ENCODE measurements around the gene KIF7. TPM values are rescaled to one million over a fixed set of nuclear protein-coding genes. Genes with fewer than 3 reads are reported as not detected.

Gene KIF7
- total RNA-seq, 1 experiment from 2014 or later, result 8.2 TPM

GRCh38 chr15:89660556-89660955, 5.3 kb upstream of the KIF7 start:
- Mint-ChIP-seq H3K9me3 (ENCODE audit: unreplicated experiment) (no peaks in the 10 kb centered on the region), H3K36me3 (ENCODE audit: insufficient read depth, unreplicated experiment) (no peaks in the 10 kb centered on the region), H3K4me1 (ENCODE audit: low read depth, unreplicated experiment) (no peaks in the 10 kb centered on the region), H3K4me3 (ENCODE audit: unreplicated experiment) (no peak overlapping the region), H3K27ac (ENCODE audit: unreplicated experiment) (no peak overlapping the region), H3K27me3 (ENCODE audit: insufficient read depth, unreplicated experiment) (peaks cover 13% of the 10 kb centered on the region)
- Histone ChIP-seq H3K36me3 (ENCODE audit: control insufficient read depth, insufficient read depth, low read length) (no peaks in the 10 kb centered on the region), H3K9me3 (no peaks in the 10 kb centered on the region), H3K4me3 (ENCODE audit: low read depth, low read length) (no peak overlapping the region), H3K27me3 (replicated peaks; ENCODE audit: control insufficient read depth, insufficient read depth, low read length) (no peaks in the 10 kb centered on the region), H3K4me1 (no peaks in the 10 kb centered on the region)
- intact Hi-C loops (cut with micrococcal nuclease; ENCODE audit: unreplicated experiment), result no loop called here
- ChIA-PET CTCF (interaction anchor here (0.6 kb wide), 1 partner anchor 13 kb away, joined by 3 read pairs; no protein-coding TSS in a partner anchor), POLR2A (no interaction called here)
- BruUV-seq (replicated peaks), result no TSS peak
- DNase-seq, result no peak
- no peak for TF ChIP-seq CTCF (IDR thresholded peaks at IDR 0.05; ENCODE audit: insufficient read depth in 1 of 2, low read depth in 1 of 2, low read length in 1 of 2, severe bottlenecking in 1 of 2, unreplicated experiment in 1 of 2)

- no peaks in the 10 kb centered on the region for H3K36me3 ChIP-seq (ENCODE audit: control insufficient read depth, insufficient read depth, low read length)
- no peak overlapping the region for H3K4me3 ChIP-seq (ENCODE audit: low read depth, low read length)
- H3K4me1 Mint-ChIP-seq (ENCODE audit: low read depth, unreplicated experiment), result peaks cover 5% of the 10 kb centered on the region
- H3K4me1 ChIP-seq, result peaks cover 3% of the 10 kb centered on the region
- no peaks in the 10 kb centered on the region for H3K36me3 Mint-ChIP-seq (ENCODE audit: insufficient read depth, unreplicated experiment)
- intact Hi-C loops (cut with micrococcal nuclease; ENCODE audit: unreplicated experiment), result loop anchor here (5.0 kb wide), 1 partner anchor 33 kb away; the partner anchor contains the start of genes PEX11A and WDR93
- no TSS peak for BruUV-seq (replicated peaks)
- TF ChIP-seq CTCF (IDR thresholded peaks at IDR 0.05; ENCODE audit: insufficient read depth in 1 of 2, low read depth in 1 of 2, low read length in 1 of 2, severe bottlenecking in 1 of 2, unreplicated experiment in 1 of 2), result no peak
- H3K9me3 Mint-ChIP-seq (ENCODE audit: unreplicated experiment), result no peaks in the 10 kb centered on the region
- ChIA-PET CTCF (no interaction called here), POLR2A (no interaction called here)
- no peaks in the 10 kb centered on the region for H3K27me3 ChIP-seq (replicated peaks; ENCODE audit: control insufficient read depth, insufficient read depth, low read length)
- H3K4me3 Mint-ChIP-seq (ENCODE audit: unreplicated experiment), result no peak overlapping the region
- H3K9me3 ChIP-seq, result no peaks in the 10 kb centered on the region
- no peak overlapping the region for H3K27ac Mint-ChIP-seq (ENCODE audit: unreplicated experiment)
- peaks cover 10% of the 10 kb centered on the region for H3K27me3 Mint-ChIP-seq (ENCODE audit: insufficient read depth, unreplicated experiment)
- DNase-seq, result no peak
Measured at GRCh38 chr15:89659295-89659694, 4.0 kb upstream of the KIF7 start.

GRCh38 chr15:89657686-89658200, 2.5 kb upstream of the KIF7 start:
- H3K27ac Mint-ChIP-seq (ENCODE audit: unreplicated experiment), result no peak overlapping the region
- H3K4me1 Mint-ChIP-seq (ENCODE audit: low read depth, unreplicated experiment), result peaks cover 7% of the 10 kb centered on the region
- peaks cover 9% of the 10 kb centered on the region for H3K27me3 Mint-ChIP-seq (ENCODE audit: insufficient read depth, unreplicated experiment)
- TF ChIP-seq CTCF (IDR thresholded peaks at IDR 0.05; ENCODE audit: insufficient read depth in 1 of 2, low read depth in 1 of 2, low read length in 1 of 2, severe bottlenecking in 1 of 2, unreplicated experiment in 1 of 2), result no peak
- H3K4me3 Mint-ChIP-seq (ENCODE audit: unreplicated experiment), result no peak overlapping the region
- BruUV-seq (replicated peaks), result no TSS peak
- intact Hi-C loops (cut with micrococcal nuclease; ENCODE audit: unreplicated experiment), result loop anchor here (5.0 kb wide), 1 partner anchor 35 kb away; the partner anchor contains the start of genes PEX11A and WDR93
- peaks cover 4% of the 10 kb centered on the region for H3K4me1 ChIP-seq
- no peaks in the 10 kb centered on the region for H3K36me3 ChIP-seq (ENCODE audit: control insufficient read depth, insufficient read depth, low read length)
- H3K9me3 ChIP-seq, result no peaks in the 10 kb centered on the region
- H3K4me3 ChIP-seq (ENCODE audit: low read depth, low read length), result no peak overlapping the region
- no peak for DNase-seq
- POLR2A ChIA-PET, result no interaction called here
- H3K36me3 Mint-ChIP-seq (ENCODE audit: insufficient read depth, unreplicated experiment), result no peaks in the 10 kb centered on the region
- CTCF ChIA-PET, result no interaction called here
- H3K27me3 ChIP-seq (replicated peaks; ENCODE audit: control insufficient read depth, insufficient read depth, low read length), result no peaks in the 10 kb centered on the region
- no peaks in the 10 kb centered on the region for H3K9me3 Mint-ChIP-seq (ENCODE audit: unreplicated experiment)

Data from Caco-2 (cell line).